GM12874 (cell line): ENCODE data around the gene PDZRN4.

ENCODE experiments used
- CTCF ChIP-seq: IDR thresholded peaks from 2 replicates; pipeline ENCODE4 v1.5.1; 2011; ENCODE audit warnings: low read depth, mild to moderate bottlenecking, control low read depth, low read length, moderate library complexity; ENCODE audit not compliant: insufficient read depth

The PDZRN4 gene

DNA sequence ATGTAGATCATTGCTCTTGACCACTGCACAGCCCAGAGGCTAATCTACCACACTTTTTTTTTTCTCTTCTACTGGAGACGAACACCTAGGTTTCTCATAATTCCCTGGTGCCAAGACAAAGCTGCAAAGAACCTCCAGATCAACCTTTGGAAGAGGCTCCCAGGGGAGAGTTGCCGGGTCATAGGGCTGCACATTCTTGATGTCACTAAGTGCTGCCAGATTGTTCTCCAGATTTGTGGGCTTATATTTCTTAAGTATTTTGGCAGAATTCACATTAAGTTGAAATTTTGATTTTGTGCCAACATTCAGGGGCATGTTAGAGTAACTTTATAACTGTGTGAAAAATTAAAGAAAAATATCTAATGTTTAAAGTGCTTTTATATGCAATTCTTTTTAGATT is 13.5 kb upstream of the PDZRN4 start:
- no peak for TF ChIP-seq CTCF

- TF ChIP-seq CTCF: no peak
These were observed 3.3 kb upstream of the PDZRN4 start for GRCh38 chr12:41184864-41185263.

DNA sequence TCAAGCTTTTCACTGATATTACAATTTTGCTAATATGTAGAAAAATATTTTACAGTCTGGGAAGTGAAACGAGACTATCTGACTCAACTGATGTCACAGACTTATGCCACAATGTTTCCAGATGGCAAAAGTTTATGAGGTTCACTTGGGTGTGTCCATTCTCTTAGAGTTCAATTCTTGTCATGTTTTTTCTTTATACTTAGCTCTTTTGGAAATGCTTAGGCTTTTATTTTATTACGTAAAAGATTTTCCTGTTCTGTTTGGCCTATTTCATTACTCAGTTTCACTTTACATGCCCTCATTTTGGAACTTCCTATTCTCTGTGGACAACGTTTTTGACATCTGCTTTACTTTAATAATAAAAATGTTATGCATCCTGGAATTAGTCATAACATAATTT is 2.1 kb upstream of the PDZRN4 start:
- TF ChIP-seq CTCF: no peak

- no peak for TF ChIP-seq CTCF
These were observed 798 bp downstream of the PDZRN4 start for GRCh38 chr12:41188841-41189394.

DNA sequence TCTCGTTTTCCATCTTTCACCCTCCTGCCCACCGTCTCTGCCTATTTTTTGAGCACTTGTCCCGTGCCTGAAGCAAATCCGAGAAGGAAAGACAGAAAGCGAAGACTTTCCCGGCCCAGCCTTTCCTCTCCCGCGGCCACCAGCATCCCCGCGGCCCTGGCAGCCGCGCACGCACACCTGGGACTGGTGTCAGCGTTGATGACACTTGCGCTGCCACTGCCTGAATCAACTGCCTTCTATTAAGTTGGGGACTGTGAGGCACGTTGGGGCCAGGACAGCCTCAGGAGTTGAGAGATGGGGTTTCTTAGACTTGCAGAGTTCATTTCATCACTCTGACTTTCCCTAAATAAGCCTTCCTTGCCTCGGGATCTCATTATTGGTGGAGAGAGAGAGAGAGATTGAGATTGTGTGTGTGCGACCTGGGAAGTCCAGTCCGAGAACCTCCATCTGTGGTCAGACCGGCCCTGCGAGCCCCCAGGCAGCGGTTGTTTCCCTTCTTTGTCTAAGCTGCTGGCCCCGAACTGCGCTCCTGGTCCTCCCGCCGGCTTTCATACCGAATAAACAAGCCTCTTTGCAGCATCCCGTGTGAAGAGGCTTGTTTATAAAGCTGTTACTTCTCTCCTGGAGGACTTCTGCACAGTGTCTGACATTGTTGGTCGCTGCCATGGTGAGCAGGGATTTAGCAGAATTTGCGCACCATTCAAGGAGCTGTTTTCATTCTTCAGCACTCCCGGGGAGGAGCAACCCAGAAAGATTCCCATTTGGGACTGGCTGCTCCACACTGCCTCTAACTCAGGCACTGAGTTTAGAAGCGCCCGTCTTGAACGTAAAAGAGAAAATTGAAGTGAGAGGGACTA is 1.5 kb downstream of the PDZRN4 start:
- no peak for TF ChIP-seq CTCF

GRCh38 chr12:41190338-41190737 is 2.2 kb downstream of the PDZRN4 start:
- TF ChIP-seq CTCF: no peak

DNA sequence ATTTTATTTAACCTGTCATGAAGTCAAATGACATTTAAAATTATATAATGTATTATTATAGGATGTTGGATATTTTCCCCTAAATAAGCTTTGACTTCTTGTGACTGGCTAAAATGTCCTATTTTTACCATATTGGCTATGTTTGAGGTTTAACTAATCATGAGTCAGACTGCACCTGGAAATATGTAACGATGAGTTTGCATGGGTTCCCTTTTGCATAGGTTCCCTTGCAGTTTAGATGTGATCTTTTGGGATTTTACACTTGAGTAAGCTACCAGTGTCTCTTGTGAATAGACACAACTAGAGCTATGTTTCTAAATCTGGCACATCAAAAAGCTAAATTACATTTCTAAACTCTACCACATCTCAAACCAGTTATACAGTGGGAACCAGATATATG is 5.2 kb downstream of the PDZRN4 start:
- no peak for TF ChIP-seq CTCF
